Activated CD4-positive, alpha-beta memory T cell treated with anti-CD3 and anti-CD28 coated beads for 36 hours (primary cell): ENCODE data around the gene CELF1. TPM values are rescaled to one million over a fixed set of nuclear protein-coding genes. Genes with fewer than 3 reads are reported as not detected.

ENCODE experiments used
- CTCF ChIA-PET: fragments of 350-600 bp; sonication (Branson Sonifier 250); formaldehyde crosslinking; loops from one replicate; lab custom pipeline; 2021; ENCODE audit warnings: antibody characterized with exemption, inconsistent platforms; lab: Charles Lee
- POLR2A ChIA-PET: fragments of 350-600 bp; sonication (Branson Sonifier 250); formaldehyde crosslinking; loops from one replicate; lab custom pipeline; 2021; ENCODE audit warnings: antibody characterized with exemption; lab: Charles Lee
- DNase-seq: peaks from one replicate; pipeline ENCODE4 v3.0.0-alpha.2; 2020
- H3K27ac Mint-ChIP-seq: one replicate; pipeline ENCODE4 v1.8.0; 2021; ENCODE audit warnings: mixed read lengths
- H3K27me3 Mint-ChIP-seq: one replicate; pipeline ENCODE4 v1.8.0; 2021; ENCODE audit warnings: mixed read lengths
- H3K36me3 Mint-ChIP-seq: one replicate; pipeline ENCODE4 v1.8.0; 2021; ENCODE audit warnings: mixed read lengths
- H3K4me1 Mint-ChIP-seq: one replicate; pipeline ENCODE4 v1.8.0; 2021; ENCODE audit warnings: low read depth, mixed read lengths
- H3K4me3 Mint-ChIP-seq: one replicate; pipeline ENCODE4 v1.8.0; 2021; ENCODE audit warnings: mild to moderate bottlenecking, mixed read lengths
- H3K9me3 Mint-ChIP-seq: one replicate; pipeline ENCODE4 v1.8.0; 2021; ENCODE audit warnings: mixed read lengths
- intact Hi-C: fragments of 100-400 bp; cut with micrococcal nuclease; formaldehyde crosslinking; loops from one replicate; pipeline ENCODE4 v1.15.1; 2023
- total RNA-seq, 2 experiments: library from RNA; stranded (reverse); gene quantifications; one replicate each; pipeline ENCODE4 v1.2.3, GENCODE V29; 2021

The CELF1 gene
- total RNA-seq, 2 experiments from 2014 or later: 103 to 115 TPM

GRCh38 chr11:47441421-47441820, 111.5 kb downstream of the CELF1 start:
- intact Hi-C loops: no loop called here
- POLR2A ChIA-PET: no interaction called here
- CTCF ChIA-PET: interaction anchor here (1.2 kb wide), 1 partner anchor 68 kb away, joined by 6 read pairs; no protein-coding TSS in a partner anchor

GRCh38 chr11:47440054-47440476, 112.9 kb downstream of the CELF1 start:
- CTCF ChIA-PET: interaction anchor here (1.2 kb wide), 1 partner anchor 66 kb away, joined by 6 read pairs; no protein-coding TSS in a partner anchor
- H3K36me3 Mint-ChIP-seq: no peaks in the 10 kb centered on the region

More at GRCh38 chr11:47441421-47441820, 111.5 kb downstream of the CELF1 start:
- Mint-ChIP-seq H3K9me3 (no peaks in the 10 kb centered on the region), H3K36me3 (no peaks in the 10 kb centered on the region), H3K4me3 (no peak overlapping the region), H3K27ac (no peak overlapping the region), H3K27me3 (no peaks in the 10 kb centered on the region), H3K4me1 (no peaks in the 10 kb centered on the region)
- DNase-seq: no peak

GRCh38 chr11:47438721-47439120, 114.2 kb downstream of the CELF1 start:
- intact Hi-C loops: no loop called here
- Mint-ChIP-seq H3K27ac (no peak overlapping the region), H3K27me3 (no peaks in the 10 kb centered on the region), H3K4me1 (no peaks in the 10 kb centered on the region), H3K36me3 (no peaks in the 10 kb centered on the region), H3K9me3 (no peaks in the 10 kb centered on the region), H3K4me3 (no peak overlapping the region)
- DNase-seq: no peak
- ChIA-PET CTCF (no interaction called here), POLR2A (interaction anchor here (0.7 kb wide), 1 partner anchor 1250 kb away, joined by 4 read pairs; no protein-coding TSS in a partner anchor)

More at GRCh38 chr11:47440054-47440476, 112.9 kb downstream of the CELF1 start:
- Mint-ChIP-seq H3K9me3 (no peaks in the 10 kb centered on the region), H3K4me1 (no peaks in the 10 kb centered on the region), H3K27ac (no peak overlapping the region), H3K4me3 (no peak overlapping the region), H3K27me3 (no peaks in the 10 kb centered on the region)
- no peak for DNase-seq
- intact Hi-C loops: no loop called here
- POLR2A ChIA-PET: no interaction called here

GRCh38 chr11:47437746-47438418, 115.0 kb downstream of the CELF1 start:
- Mint-ChIP-seq H3K4me3 (no peak overlapping the region), H3K4me1 (no peaks in the 10 kb centered on the region), H3K9me3 (no peaks in the 10 kb centered on the region), H3K27me3 (no peaks in the 10 kb centered on the region), H3K27ac (no peak overlapping the region), H3K36me3 (no peaks in the 10 kb centered on the region)
- POLR2A ChIA-PET: no interaction called here
- no peak for DNase-seq
- intact Hi-C loops: no loop called here
- CTCF ChIA-PET: no interaction called here

GRCh38 chr11:47437218-47437745, 115.7 kb downstream of the CELF1 start:
- CTCF ChIA-PET: no interaction called here
- Mint-ChIP-seq H3K27me3 (no peaks in the 10 kb centered on the region), H3K4me1 (no peaks in the 10 kb centered on the region), H3K9me3 (no peaks in the 10 kb centered on the region), H3K27ac (no peak overlapping the region), H3K4me3 (no peak overlapping the region), H3K36me3 (no peaks in the 10 kb centered on the region)
- POLR2A ChIA-PET: no interaction called here
- DNase-seq: no peak
- intact Hi-C loops: no loop called here

- Mint-ChIP-seq H3K4me1 (no peaks in the 10 kb centered on the region), H3K27me3 (no peaks in the 10 kb centered on the region), H3K36me3 (no peaks in the 10 kb centered on the region), H3K4me3 (no peak overlapping the region), H3K9me3 (no peaks in the 10 kb centered on the region), H3K27ac (no peak overlapping the region)
- intact Hi-C loops: no loop called here
- ChIA-PET CTCF (no interaction called here), POLR2A (no interaction called here)
- DNase-seq: no peak
These were observed 116.2 kb downstream of the CELF1 start for GRCh38 chr11:47436726-47437125.

GRCh38 chr11:47435687-47436086, 117.2 kb downstream of the CELF1 start:
- intact Hi-C loops: no loop called here
- Mint-ChIP-seq H3K27me3 (no peaks in the 10 kb centered on the region), H3K27ac (no peak overlapping the region), H3K9me3 (no peaks in the 10 kb centered on the region), H3K4me3 (no peak overlapping the region), H3K4me1 (no peaks in the 10 kb centered on the region), H3K36me3 (no peaks in the 10 kb centered on the region)
- DNase-seq: no peak
- ChIA-PET POLR2A (no interaction called here), CTCF (no interaction called here)

GRCh38 chr11:47434011-47434786, 118.7 kb downstream of the CELF1 start:
- Mint-ChIP-seq H3K27ac (no peak overlapping the region), H3K4me3 (no peak overlapping the region), H3K36me3 (no peaks in the 10 kb centered on the region), H3K27me3 (no peaks in the 10 kb centered on the region), H3K4me1 (no peaks in the 10 kb centered on the region), H3K9me3 (no peaks in the 10 kb centered on the region)
- POLR2A ChIA-PET: no interaction called here
- CTCF ChIA-PET: interaction anchor here (0.6 kb wide), 1 partner anchor 48 kb away, joined by 3 read pairs; no protein-coding TSS in a partner anchor
- intact Hi-C loops: no loop called here
- no peak for DNase-seq

GRCh38 chr11:47433157-47433556, 119.8 kb downstream of the CELF1 start:
- DNase-seq: no peak
- POLR2A ChIA-PET: no interaction called here
- Mint-ChIP-seq H3K27ac (no peak overlapping the region), H3K27me3 (no peaks in the 10 kb centered on the region), H3K9me3 (no peaks in the 10 kb centered on the region), H3K4me1 (no peaks in the 10 kb centered on the region), H3K4me3 (no peak overlapping the region), H3K36me3 (no peaks in the 10 kb centered on the region)
- intact Hi-C loops: no loop called here
- CTCF ChIA-PET: interaction anchor here (0.6 kb wide), 1 partner anchor 47 kb away, joined by 3 read pairs; no protein-coding TSS in a partner anchor

- H3K27ac Mint-ChIP-seq: no peak overlapping the region
- H3K27me3 Mint-ChIP-seq: no peaks in the 10 kb centered on the region
- CTCF ChIA-PET: no interaction called here
- intact Hi-C loops: no loop called here
- no peaks in the 10 kb centered on the region for H3K9me3 Mint-ChIP-seq
- H3K4me1 Mint-ChIP-seq: peaks cover 2% of the 10 kb centered on the region
- no peaks in the 10 kb centered on the region for H3K36me3 Mint-ChIP-seq
- no peak overlapping the region for H3K4me3 Mint-ChIP-seq
- no peak for DNase-seq
- POLR2A ChIA-PET: interaction anchor here (0.6 kb wide), 1 partner anchor 144 kb away, joined by 4 read pairs; no protein-coding TSS in a partner anchor
These were observed 121.4 kb downstream of the CELF1 start for GRCh38 chr11:47431356-47432083.

- Mint-ChIP-seq H3K4me3 (no peak overlapping the region), H3K36me3 (peaks cover 7% of the 10 kb centered on the region), H3K9me3 (no peaks in the 10 kb centered on the region), H3K27ac (no peak overlapping the region), H3K27me3 (no peaks in the 10 kb centered on the region), H3K4me1 (peaks cover 8% of the 10 kb centered on the region)
- intact Hi-C loops: no loop called here
- DNase-seq: no peak
- POLR2A ChIA-PET: no interaction called here
- CTCF ChIA-PET: no interaction called here
These were observed 122.4 kb downstream of the CELF1 start for GRCh38 chr11:47430524-47430923.
